Gastrocnemius medialis (tissue), 4 donors: ENCODE results near the gene SORBS1.

Source experiments
- POLR2A ChIP-seq, 2 donors: fragments of 450-650 bp; IDR thresholded peaks; one replicate each; pipeline ENCODE4 v1.6.1; 2017; ENCODE audit warnings: antibody characterized with exemption in 2 of 2, mild to moderate bottlenecking in 2 of 2, moderate library complexity in 2 of 2
- TF ChIP-seq, protein P1 (sequence below), 5 experiments: fragments of 450-650 bp in 3 of 5; fragments of 200-600 bp in 2 of 5; sonication (generic) in 2 of 5; IDR thresholded peaks in 4 of 5; conservative IDR thresholded peaks in 1 of 5; 1 replicate in 4 of 5; 2 replicates in 1 of 5; pipeline ENCODE4 v1.5.1; 2016 to 2019; ENCODE audit warnings: antibody characterized with exemption in 5 of 5, mild to moderate bottlenecking in 3 of 5, moderate library complexity in 3 of 5

DNA sequence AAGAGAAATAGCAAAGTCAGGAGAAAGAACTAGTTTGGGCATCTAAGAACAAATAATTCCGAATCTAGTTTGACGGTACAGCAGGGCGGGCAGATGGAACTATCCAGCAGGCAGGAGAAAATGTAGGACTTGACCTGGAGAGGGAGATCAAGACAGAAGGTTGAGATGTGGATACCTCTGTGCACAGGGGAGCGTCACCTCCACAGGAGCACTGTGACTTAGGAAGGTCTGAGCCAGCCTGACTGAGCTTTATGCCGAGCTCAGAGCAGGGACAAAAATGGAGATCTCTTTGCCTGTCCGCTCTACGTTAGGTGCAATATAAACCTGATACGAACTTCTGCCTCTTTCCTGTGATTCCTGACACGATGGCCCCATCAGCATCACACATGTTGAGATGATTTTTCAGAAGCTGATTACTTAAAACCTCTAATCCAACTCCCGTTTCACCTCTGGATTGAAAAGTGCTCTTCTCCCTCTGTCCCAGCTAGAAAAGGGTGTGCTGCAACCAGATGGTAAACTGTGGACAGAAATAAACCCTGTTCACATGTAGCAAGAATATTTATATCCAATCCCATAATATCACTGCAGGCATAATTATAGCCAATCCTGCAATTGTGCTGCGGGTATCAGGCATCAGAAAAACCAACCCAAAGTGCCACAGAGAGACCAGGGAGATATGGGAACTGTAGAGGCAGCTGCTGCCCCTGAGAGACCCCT, 13.6 kb upstream of the SORBS1 start:
- no peak for TF ChIP-seq POLR2A (IDR thresholded peaks at IDR 0.05)
- TF ChIP-seq, protein P1, sequence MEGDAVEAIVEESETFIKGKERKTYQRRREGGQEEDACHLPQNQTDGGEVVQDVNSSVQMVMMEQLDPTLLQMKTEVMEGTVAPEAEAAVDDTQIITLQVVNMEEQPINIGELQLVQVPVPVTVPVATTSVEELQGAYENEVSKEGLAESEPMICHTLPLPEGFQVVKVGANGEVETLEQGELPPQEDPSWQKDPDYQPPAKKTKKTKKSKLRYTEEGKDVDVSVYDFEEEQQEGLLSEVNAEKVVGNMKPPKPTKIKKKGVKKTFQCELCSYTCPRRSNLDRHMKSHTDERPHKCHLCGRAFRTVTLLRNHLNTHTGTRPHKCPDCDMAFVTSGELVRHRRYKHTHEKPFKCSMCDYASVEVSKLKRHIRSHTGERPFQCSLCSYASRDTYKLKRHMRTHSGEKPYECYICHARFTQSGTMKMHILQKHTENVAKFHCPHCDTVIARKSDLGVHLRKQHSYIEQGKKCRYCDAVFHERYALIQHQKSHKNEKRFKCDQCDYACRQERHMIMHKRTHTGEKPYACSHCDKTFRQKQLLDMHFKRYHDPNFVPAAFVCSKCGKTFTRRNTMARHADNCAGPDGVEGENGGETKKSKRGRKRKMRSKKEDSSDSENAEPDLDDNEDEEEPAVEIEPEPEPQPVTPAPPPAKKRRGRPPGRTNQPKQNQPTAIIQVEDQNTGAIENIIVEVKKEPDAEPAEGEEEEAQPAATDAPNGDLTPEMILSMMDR (IDR thresholded peaks at IDR 0.05 in 4 of 5, conservative IDR thresholded peaks at IDR 0.05 in 1 of 5), result no peak
